Measurements from ENCODE around the gene AK4. TPM values are rescaled to one million over a fixed set of nuclear protein-coding genes. Genes with fewer than 3 reads are reported as not detected.

AK4 gene
- polyA plus RNA-seq, 3 donors, result 4.3 to 9.9 (median 6.7) TPM

DNA sequence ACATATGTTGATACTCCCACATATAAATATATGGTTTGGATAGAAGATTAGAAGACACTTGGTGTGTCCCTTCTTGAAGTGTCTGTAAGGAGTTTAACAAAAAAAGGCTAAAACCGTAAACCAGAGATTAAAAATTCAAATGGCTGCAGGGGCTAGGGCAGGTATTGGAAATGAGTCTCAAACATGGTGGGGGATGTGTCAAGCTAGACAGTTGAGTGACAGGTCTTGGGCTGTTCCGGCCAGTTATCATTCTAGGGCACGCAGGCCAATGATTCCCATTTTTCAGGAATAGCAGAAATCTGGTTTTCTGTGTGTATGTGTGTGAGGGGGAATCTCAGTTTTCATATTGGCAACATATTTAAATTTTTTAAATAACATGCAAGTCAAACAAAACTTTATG is 77.2 kb downstream of the AK4 start:
- 100% methylated on average over 1 of the region's 3 CpGs for WGBS (ENCODE audit: insufficient coverage)
- Mint-ChIP-seq H3K9me3 (no peaks in the 10 kb centered on the region), H3K4me3 (no peak overlapping the region), H3K27ac (no peak overlapping the region), H3K27me3 (ENCODE audit: low read depth in 3 of 3) (no peaks in the 10 kb centered on the region), H3K36me3 (peaks cover 22 to 30% of the 10 kb centered on the region in 2 donors), H3K4me1 (peaks cover 2% of the 10 kb centered on the region)
- no peaks in the 10 kb centered on the region for H4K20me1 ChIP-seq (ENCODE audit: insufficient read depth, low read length)
- no peak overlapping the region for H3K4me3 ChIP-seq (replicated peaks in 1 of 3; ENCODE audit: low read depth in 2 of 3, low read length in 3 of 3)
- H2AFZ ChIP-seq (ENCODE audit: insufficient read depth, low read depth, low read length, poor library complexity, severe bottlenecking), result no peak overlapping the region
- TF ChIP-seq, protein P1, sequence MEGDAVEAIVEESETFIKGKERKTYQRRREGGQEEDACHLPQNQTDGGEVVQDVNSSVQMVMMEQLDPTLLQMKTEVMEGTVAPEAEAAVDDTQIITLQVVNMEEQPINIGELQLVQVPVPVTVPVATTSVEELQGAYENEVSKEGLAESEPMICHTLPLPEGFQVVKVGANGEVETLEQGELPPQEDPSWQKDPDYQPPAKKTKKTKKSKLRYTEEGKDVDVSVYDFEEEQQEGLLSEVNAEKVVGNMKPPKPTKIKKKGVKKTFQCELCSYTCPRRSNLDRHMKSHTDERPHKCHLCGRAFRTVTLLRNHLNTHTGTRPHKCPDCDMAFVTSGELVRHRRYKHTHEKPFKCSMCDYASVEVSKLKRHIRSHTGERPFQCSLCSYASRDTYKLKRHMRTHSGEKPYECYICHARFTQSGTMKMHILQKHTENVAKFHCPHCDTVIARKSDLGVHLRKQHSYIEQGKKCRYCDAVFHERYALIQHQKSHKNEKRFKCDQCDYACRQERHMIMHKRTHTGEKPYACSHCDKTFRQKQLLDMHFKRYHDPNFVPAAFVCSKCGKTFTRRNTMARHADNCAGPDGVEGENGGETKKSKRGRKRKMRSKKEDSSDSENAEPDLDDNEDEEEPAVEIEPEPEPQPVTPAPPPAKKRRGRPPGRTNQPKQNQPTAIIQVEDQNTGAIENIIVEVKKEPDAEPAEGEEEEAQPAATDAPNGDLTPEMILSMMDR (IDR thresholded peaks at IDR 0.05), result no peak
- no peak overlapping the region for H3K27ac ChIP-seq (ENCODE audit: low read depth in 1 of 2, low read length in 2 of 2)
- H3K4me1 ChIP-seq (ENCODE audit: control insufficient read depth in 1 of 2, insufficient read depth in 2 of 2, low read length in 2 of 2), result no peaks in the 10 kb centered on the region
- intact Hi-C loops (cut with micrococcal nuclease), result no loop called here
- no peak overlapping the region for H3K9ac ChIP-seq (ENCODE audit: insufficient read depth, low read length, poor library complexity, severe bottlenecking)
- DNase-seq, result no peak
- no peaks in the 10 kb centered on the region for H3K9me3 ChIP-seq (replicated peaks in 1 of 2; ENCODE audit: control insufficient read depth in 1 of 2, insufficient read depth in 1 of 2, low read length in 2 of 2)
- H3K27me3 ChIP-seq (ENCODE audit: control insufficient read depth in 2 of 2, insufficient read depth in 2 of 2, low read length in 2 of 2), result no peaks in the 10 kb centered on the region
- no peak overlapping the region for H3K4me2 ChIP-seq (replicated peaks; ENCODE audit: extremely low read depth, low read length, poor library complexity, severe bottlenecking)
- H3K79me2 ChIP-seq (ENCODE audit: insufficient read depth, low read length), result no peaks in the 10 kb centered on the region
- H3K36me3 ChIP-seq (replicated peaks in 1 of 2; ENCODE audit: control insufficient read depth in 1 of 2, insufficient read depth in 2 of 2, low read length in 2 of 2), result peaks cover 3 to 23% of the 10 kb centered on the region in 2 donors

DNA sequence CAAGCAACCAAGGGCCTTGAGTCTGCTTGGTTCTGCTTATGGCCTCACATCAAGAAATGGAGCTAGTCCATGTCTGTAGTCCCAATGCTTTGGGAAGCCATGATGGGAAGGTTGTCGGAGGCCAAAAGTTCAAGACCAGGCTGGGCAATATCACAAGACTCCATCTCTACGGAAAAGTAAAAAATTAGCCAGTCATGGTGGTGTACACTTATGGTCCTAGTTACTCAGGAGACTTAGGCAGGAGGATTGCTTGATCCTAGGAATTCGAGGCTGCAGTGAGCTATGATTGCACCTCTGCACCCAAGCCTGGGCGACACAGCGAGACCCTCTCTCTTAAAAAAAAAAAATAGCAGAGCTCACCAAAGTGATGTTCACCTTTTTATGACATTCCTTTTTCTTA is 81.2 kb downstream of the AK4 start:
- no peak for DNase-seq
- Histone ChIP-seq H3K9ac (ENCODE audit: insufficient read depth, low read length, poor library complexity, severe bottlenecking) (no peak overlapping the region), H4K20me1 (ENCODE audit: insufficient read depth, low read length) (no peaks in the 10 kb centered on the region), H3K4me2 (replicated peaks; ENCODE audit: extremely low read depth, low read length, poor library complexity, severe bottlenecking) (no peak overlapping the region), H3K9me3 (replicated peaks in 1 of 2; ENCODE audit: control insufficient read depth in 1 of 2, insufficient read depth in 1 of 2, low read length in 2 of 2) (no peaks in the 10 kb centered on the region), H3K4me1 (ENCODE audit: control insufficient read depth in 1 of 2, insufficient read depth in 2 of 2, low read length in 2 of 2) (no peaks in the 10 kb centered on the region), H3K79me2 (ENCODE audit: insufficient read depth, low read length) (no peaks in the 10 kb centered on the region), H2AFZ (ENCODE audit: insufficient read depth, low read depth, low read length, poor library complexity, severe bottlenecking) (no peak overlapping the region), H3K36me3 (replicated peaks in 1 of 2; ENCODE audit: control insufficient read depth in 1 of 2, insufficient read depth in 2 of 2, low read length in 2 of 2) (peaks cover 3 to 22% of the 10 kb centered on the region in 2 donors), H3K27me3 (ENCODE audit: control insufficient read depth in 2 of 2, insufficient read depth in 2 of 2, low read length in 2 of 2) (no peaks in the 10 kb centered on the region), H3K27ac (ENCODE audit: low read depth in 1 of 2, low read length in 2 of 2) (no peak overlapping the region), H3K4me3 (replicated peaks in 1 of 3; ENCODE audit: low read depth in 2 of 3, low read length in 3 of 3) (no peak overlapping the region)
- Mint-ChIP-seq H3K4me1 (peaks cover 10% of the 10 kb centered on the region), H3K9me3 (no peaks in the 10 kb centered on the region), H3K36me3 (peaks cover 16 to 22% of the 10 kb centered on the region in 2 donors), H3K4me3 (no peak overlapping the region), H3K27ac (peak overlapping the region in 1 of 7 donors; percentile 42), H3K27me3 (ENCODE audit: low read depth in 3 of 3) (no peaks in the 10 kb centered on the region)
- TF ChIP-seq, protein P1 (IDR thresholded peaks at IDR 0.05), result no peak
- WGBS (ENCODE audit: insufficient coverage), result 100% methylated on average over 1 of the region's 5 CpGs
- intact Hi-C loops (cut with micrococcal nuclease), result no loop called here

Measured in CD14-positive monocyte (primary cell).